ENCODE data around the gene B3GNT8. TPM values are rescaled to one million over a fixed set of nuclear protein-coding genes. Genes with fewer than 3 reads are reported as not detected.
"Not testable (repeated sequence)": the region's sequence is repeated elsewhere in the genome, so short reads cannot be mapped to it uniquely, and the experiment has no call there.

B3GNT8 gene
- total and polyA plus RNA-seq, 2 experiments from 2014 or later = 5.3 to 17.7 TPM

GRCh38 chr19:41391618-41392017 is 35.6 kb downstream of the B3GNT8 start:
- DNase-seq (ENCODE audit: low spot score) = no peak
- peaks cover 7% of the 10 kb centered on the region for H3K79me2 ChIP-seq
- H2AFZ ChIP-seq = no peak overlapping the region
- H3K9me2 ChIP-seq (replicated peaks; ENCODE audit: insufficient read depth) = no peaks in the 10 kb centered on the region
- TF ChIP-seq CTCF (IDR thresholded peaks at IDR 0.05; ENCODE audit: poor library complexity) = no peak
- no peak for TF ChIP-seq EZH2 (IDR thresholded peaks at IDR 0.05; ENCODE audit: borderline replicate concordance)
- no peak for TF ChIP-seq EZH2phosphoT487 (IDR thresholded peaks at IDR 0.05; ENCODE audit: low read depth, severe bottlenecking, unreplicated experiment)
- H3K4me1 ChIP-seq (ENCODE audit: insufficient read depth) = peaks cover 3% of the 10 kb centered on the region
- no peaks in the 10 kb centered on the region for H3K27me3 ChIP-seq
- 98% methylated on average over 11 of the region's 11 CpGs for WGBS (ENCODE audit: low lambda C conversion rate, missing lambda C conversion rate)
- no peaks in the 10 kb centered on the region for H4K20me1 ChIP-seq (ENCODE audit: insufficient read depth, poor library complexity, severe bottlenecking)
- H3K4me3 ChIP-seq = no peak overlapping the region
- H3K9me3 ChIP-seq (ENCODE audit: low read depth) = no peaks in the 10 kb centered on the region
- H3K36me3 ChIP-seq (replicated peaks; ENCODE audit: insufficient read depth, low read depth) = no peaks in the 10 kb centered on the region
- no peak overlapping the region for H3K4me2 ChIP-seq
- H3K27ac ChIP-seq = no peak overlapping the region

- H3K79me2 ChIP-seq = no peaks in the 10 kb centered on the region
- no peak for DNase-seq (ENCODE audit: low spot score)
- no peak overlapping the region for H2AFZ ChIP-seq
- no peaks in the 10 kb centered on the region for H3K9me2 ChIP-seq (replicated peaks; ENCODE audit: insufficient read depth)
- no peaks in the 10 kb centered on the region for H3K27me3 ChIP-seq
- H4K20me1 ChIP-seq (ENCODE audit: insufficient read depth, poor library complexity, severe bottlenecking) = no peaks in the 10 kb centered on the region
- WGBS (ENCODE audit: low lambda C conversion rate, missing lambda C conversion rate) = 93% methylated on average over 11 of the region's 13 CpGs
- no peaks in the 10 kb centered on the region for H3K4me1 ChIP-seq (ENCODE audit: insufficient read depth)
- H3K4me3 ChIP-seq = no peak overlapping the region
- H3K36me3 ChIP-seq (replicated peaks; ENCODE audit: insufficient read depth, low read depth) = no peaks in the 10 kb centered on the region
- TF ChIP-seq EZH2phosphoT487 (IDR thresholded peaks at IDR 0.05; ENCODE audit: low read depth, severe bottlenecking, unreplicated experiment) = no peak
- no peak for TF ChIP-seq EZH2 (IDR thresholded peaks at IDR 0.05; ENCODE audit: borderline replicate concordance)
- no peak overlapping the region for H3K27ac ChIP-seq
- H3K4me2 ChIP-seq = no peak overlapping the region
- H3K9me3 ChIP-seq (ENCODE audit: low read depth) = no peaks in the 10 kb centered on the region
Measured at GRCh38 chr19:41386442-41386841, 40.7 kb downstream of the B3GNT8 start.

GRCh38 chr19:41384351-41384750 is 42.8 kb downstream of the B3GNT8 start:
- no peak for TF ChIP-seq EZH2phosphoT487 (IDR thresholded peaks at IDR 0.05; ENCODE audit: low read depth, severe bottlenecking, unreplicated experiment)
- TF ChIP-seq CTCF (IDR thresholded peaks at IDR 0.05; ENCODE audit: poor library complexity) = no peak
- TF ChIP-seq EZH2 (IDR thresholded peaks at IDR 0.05; ENCODE audit: borderline replicate concordance) = no peak
- no peaks in the 10 kb centered on the region for H3K27me3 ChIP-seq
- H3K9me3 ChIP-seq (ENCODE audit: low read depth) = no peaks in the 10 kb centered on the region
- no peak for DNase-seq (ENCODE audit: low spot score)
- H3K4me1 ChIP-seq (ENCODE audit: insufficient read depth) = no peaks in the 10 kb centered on the region
- no peak overlapping the region for H3K27ac ChIP-seq
- H2AFZ ChIP-seq = no peak overlapping the region
- WGBS (ENCODE audit: low lambda C conversion rate, missing lambda C conversion rate) = 89% methylated on average over 5 of the region's 5 CpGs
- no peaks in the 10 kb centered on the region for H3K79me2 ChIP-seq
- no peak overlapping the region for H3K4me2 ChIP-seq
- no peak overlapping the region for H3K4me3 ChIP-seq
- H3K36me3 ChIP-seq (replicated peaks; ENCODE audit: insufficient read depth, low read depth) = no peaks in the 10 kb centered on the region
- H4K20me1 ChIP-seq (ENCODE audit: insufficient read depth, poor library complexity, severe bottlenecking) = no peaks in the 10 kb centered on the region
- no peaks in the 10 kb centered on the region for H3K9me2 ChIP-seq (replicated peaks; ENCODE audit: insufficient read depth)

GRCh38 chr19:41381536-41381935 is 45.6 kb downstream of the B3GNT8 start:
- H3K4me2 ChIP-seq; H3K4me1 ChIP-seq (ENCODE audit: insufficient read depth); H3K36me3 ChIP-seq (replicated peaks; ENCODE audit: insufficient read depth, low read depth); H3K27me3 ChIP-seq; H3K79me2 ChIP-seq; H3K27ac ChIP-seq; H3K9me3 ChIP-seq (ENCODE audit: low read depth); H3K4me3 ChIP-seq; H2AFZ ChIP-seq; H3K9me2 ChIP-seq (replicated peaks; ENCODE audit: insufficient read depth); H4K20me1 ChIP-seq (ENCODE audit: insufficient read depth, poor library complexity, severe bottlenecking); DNase-seq (ENCODE audit: low spot score): not testable (repeated sequence)
- 96% methylated on average over 8 of the region's 8 CpGs for WGBS (ENCODE audit: low lambda C conversion rate, missing lambda C conversion rate)

All from hepatocyte (in vitro differentiated cells).